GM12878 (cell line): ENCODE results near the gene UBE2L6. TPM values are rescaled to one million over a fixed set of nuclear protein-coding genes. Genes with fewer than 3 reads are reported as not detected.
A peak's percentile ranks its signal among the peaks of the same experiment; 100 is the strongest.

Source experiments
- ATAC-seq: fragments of 200-7000 bp; cut with Tn5 transposase; 3 replicates; pipeline ENCODE4 v1.9.1; 2020; ENCODE audit warnings: mild to moderate bottlenecking, moderate library complexity
- BruUV-seq: library from RNA; stranded (reverse); fragments of 400-500 nt; replicated peaks from 2 replicates; lab custom pipeline; 2021; lab: Mats Ljungman, UMichigan
- CTCF ChIA-PET: fragments of 300-600 bp; sonication (Branson Sonifier 250); formaldehyde crosslinking; extraction: SDS; loops from one replicate; lab custom pipeline; 2021; ENCODE audit warnings: inconsistent platforms; lab: Yijun Ruan, JAX
- POLR2A ChIA-PET: fragments of 350-600 bp; formaldehyde crosslinking; extraction: SDS; loops from one replicate; lab custom pipeline; 2021; ENCODE audit warnings: inconsistent platforms; lab: Charles Lee
- RAD21 ChIA-PET: fragments of 300-600 bp; sonication (Branson Sonifier 250); formaldehyde crosslinking; loops from one replicate; lab custom pipeline; 2023; ENCODE audit warnings: antibody characterized with exemption; ENCODE audit not compliant: unreplicated experiment; lab: Charles Lee
- SMC1A ChIA-PET: fragments of 300-600 bp; sonication (Branson Sonifier 250); formaldehyde crosslinking; loops from one replicate; lab custom pipeline; 2023; ENCODE audit not compliant: unreplicated experiment, uncharacterized antibody; lab: Charles Lee
- DNase-seq: peaks from one replicate; pipeline ENCODE4 v3.0.0-alpha.2; 2011; ENCODE audit warnings: low read depth, low spot score
- FAIRE-seq: peaks from 3 replicates; lab custom pipeline; 2011; peaks lifted over from hg19 to GRCh38; lab: Jason Lieb, UNC
- H2AFZ ChIP-seq: 2 replicates; pipeline ENCODE4 v1.6.0; 2011; ENCODE audit warnings: low read depth, low read length, control low read depth; ENCODE audit not compliant: control insufficient read depth
- H3K27ac ChIP-seq: 2 replicates; pipeline ENCODE4 v1.5.1; 2011; ENCODE audit warnings: control low read depth; ENCODE audit not compliant: control insufficient read depth, insufficient read depth
- H3K27me3 ChIP-seq, 2 experiments: replicated peaks in 1 of 2; 2 replicates each; pipeline versions ENCODE4 v1.6.0 to v1.6.1; 2011; ENCODE audit warnings: low read length in 1 of 2; ENCODE audit not compliant: control insufficient read depth in 2 of 2, insufficient read depth in 2 of 2
- H3K36me3 ChIP-seq, 2 experiments: 2 replicates each; pipeline ENCODE4 v1.5.1; 2011; ENCODE audit warnings: low read length in 1 of 2; ENCODE audit not compliant: control insufficient read depth in 2 of 2, insufficient read depth in 2 of 2
- H3K4me1 ChIP-seq: 2 replicates; pipeline ENCODE4 v1.6.1; 2011; ENCODE audit warnings: mild to moderate bottlenecking, low read length, moderate library complexity, mixed read lengths; ENCODE audit not compliant: control insufficient read depth, insufficient read depth
- H3K4me2 ChIP-seq: 2 replicates; pipeline ENCODE4 v1.6.0; 2011; ENCODE audit warnings: control low read depth; ENCODE audit not compliant: control insufficient read depth, insufficient read depth
- H3K4me3 ChIP-seq: fragments of 200-600 bp; sonication (generic); 2 replicates; pipeline ENCODE4 v1.5.1; 2016
- H3K79me2 ChIP-seq: 2 replicates; pipeline ENCODE4 v1.6.0; 2011; ENCODE audit warnings: low read length; ENCODE audit not compliant: control insufficient read depth, insufficient read depth
- H3K9ac ChIP-seq: 2 replicates; pipeline ENCODE4 v1.8.0; 2011; ENCODE audit warnings: low read length, control low read depth, mixed read lengths; ENCODE audit not compliant: control insufficient read depth, insufficient read depth
- H3K9me3 ChIP-seq: replicated peaks from 3 replicates; pipeline ENCODE4 v1.5.1; 2011; ENCODE audit warnings: mild to moderate bottlenecking, low read length; ENCODE audit not compliant: control insufficient read depth, insufficient read depth
- H4K20me1 ChIP-seq: 2 replicates; pipeline ENCODE4 v1.6.0; 2011; ENCODE audit not compliant: control insufficient read depth, insufficient read depth
- BHLHE40 ChIP-seq, 2 experiments: fragments of 450-650 bp in 1 of 2; IDR thresholded peaks; 2 replicates each; pipeline ENCODE4 v1.6.1; 2011 to 2017; ENCODE audit warnings: low read depth in 2 of 2, borderline replicate concordance in 1 of 2, improper control_type of control experiment in 1 of 2, low read length in 1 of 2, mild to moderate bottlenecking in 1 of 2
- BMI1 ChIP-seq: fragments of 450-650 bp; IDR thresholded peaks from 2 replicates; pipeline ENCODE4 v1.6.1; 2016; ENCODE audit warnings: mild to moderate bottlenecking, moderate library complexity, borderline replicate concordance
- BRCA1 ChIP-seq: IDR thresholded peaks from 2 replicates; pipeline ENCODE4 v1.6.1; 2011; ENCODE audit warnings: low read depth, low read length, improper control_type of control experiment
- GABPA ChIP-seq: IDR thresholded peaks from 2 replicates; pipeline ENCODE4 v1.6.1; 2014; ENCODE audit warnings: antibody characterized with exemption, low read depth, mild to moderate bottlenecking, inconsistent platforms
- MTA3 ChIP-seq: IDR thresholded peaks from 2 replicates; pipeline ENCODE4 v1.6.1; 2012; ENCODE audit warnings: low read length, inconsistent platforms, borderline replicate concordance
- POU2F2 ChIP-seq: IDR thresholded peaks from 3 replicates; pipeline ENCODE4 v1.6.1; 2011; ENCODE audit warnings: low read depth, mild to moderate bottlenecking, low read length, borderline replicate concordance
- SUZ12 ChIP-seq: fragments of 200-600 bp; sonication (generic); IDR thresholded peaks from one replicate; pipeline ENCODE4 v1.6.1; 2018; ENCODE audit warnings: antibody characterized with exemption, mild to moderate bottlenecking; ENCODE audit not compliant: unreplicated experiment
- ZBTB40 ChIP-seq: fragments of 450-650 bp; IDR thresholded peaks from 2 replicates; pipeline ENCODE4 v1.6.1; 2016; ENCODE audit warnings: mild to moderate bottlenecking, moderate library complexity, borderline replicate concordance
- WGBS: methylation state at CpG from one replicate; pipeline ENCODE4 v1.1.6; 2016; ENCODE audit warnings: low lambda C conversion rate; ENCODE audit not compliant: insufficient replicate concordance, insufficient coverage; ENCODE audit errors: missing lambda C conversion rate; 5-methylcytosine and 5-hydroxymethylcytosine counted together
- in situ Hi-C: fragments of 300-500 bp; cut with MboI; formaldehyde crosslinking; loops from 9 replicates; pipeline ENCODE4 v1.14.3; 2018; ENCODE audit warnings: mixed read lengths
- intact Hi-C: fragments of 100-400 bp; cut with micrococcal nuclease; formaldehyde crosslinking; loops from one replicate; pipeline ENCODE4 v1.14.2; 2022; ENCODE audit not compliant: unreplicated experiment
- polyA plus RNA-seq, 11 experiments: library from polyadenylated mRNA; depleted of rRNA in 4 of 11; unstranded in 6 of 11; stranded (reverse) in 5 of 11; fragments of >200 nt; fragmentation: Nextera tagmentation in 4 of 11; fragmentation: Illumina TruSeq in 1 of 11; extraction: Ambion mirVana in 4 of 11; extraction: Trizol in 1 of 11; gene quantifications; 1 replicate in 1 of 11; 2 replicates in 10 of 11; pipeline versions ENCODE4 v1.2.1 to v1.2.3, GENCODE V29; 2011 to 2016; ENCODE audit warnings: inconsistent platforms in 2 of 11, missing spikeins in 2 of 11, low read depth in 1 of 11
- total RNA-seq, 4 experiments: library from RNA; depleted of rRNA in 3 of 4; stranded (reverse); fragments of >200 nt in 3 of 4; fragmentation: Illumina TruSeq in 1 of 4; extraction: Trizol in 1 of 4; gene quantifications; 2 replicates each; pipeline versions ENCODE4 v1.2.1 to v1.2.3, GENCODE V29; 2013 to 2021
- TF ChIP-seq, protein P1 (sequence below): fragments of 150-350 bp; IDR thresholded peaks from 2 replicates; pipeline ENCODE4 v1.6.1; 2014; ENCODE audit warnings: mild to moderate bottlenecking, low read depth, low read length

The UBE2L6 gene
- total and polyA plus RNA-seq, 10 of the 15 experiments (the other 5 are each of a cell fraction or from before 2014, with no cell fraction given) = 114 to 295 (median 173) TPM

DNA sequence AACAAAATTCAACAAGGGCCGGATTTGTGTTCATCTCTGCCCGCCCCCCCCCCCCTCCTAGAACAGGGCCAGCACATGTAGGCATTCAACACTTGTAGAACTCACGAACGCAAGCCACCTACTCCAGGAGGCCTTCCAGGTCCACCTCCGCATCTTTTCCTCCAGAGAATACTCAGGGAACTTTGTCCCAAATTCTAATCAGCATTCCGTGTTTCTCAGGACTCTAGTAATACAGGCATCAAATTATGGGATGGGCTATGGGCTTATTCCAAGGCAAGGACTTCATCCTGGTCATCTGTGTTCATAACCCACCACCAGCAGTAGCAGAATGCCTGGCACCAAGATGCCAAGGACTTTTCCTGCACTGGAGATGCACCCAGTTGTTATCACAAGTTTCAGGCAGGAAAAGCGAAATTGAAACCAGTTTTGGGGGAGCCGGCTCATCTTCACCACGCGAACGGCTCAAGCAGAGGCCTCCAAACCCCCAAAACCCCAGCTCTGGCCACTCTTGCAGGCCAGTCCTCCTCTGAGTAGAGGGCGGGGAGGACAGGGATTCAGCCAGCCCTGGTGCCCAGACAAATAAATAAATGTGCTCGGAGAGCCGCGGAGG is 462 bp downstream of the UBE2L6 start (continued):
- TF ChIP-seq GABPA = no peak

- Histone ChIP-seq H3K9me3 (no peaks in the 10 kb centered on the region), H4K20me1 (no peaks in the 10 kb centered on the region), H3K4me3 (peak overlapping the region; percentile 100), H3K9ac (peak overlapping the region; percentile 72), H3K27me3 (no peaks in the 10 kb centered on the region), H3K4me2 (peak overlapping the region; percentile 92), H2AFZ (peak overlapping the region; percentile 80), H3K4me1 (peaks cover 4% of the 10 kb centered on the region), H3K36me3 (peaks cover 0 to 3% of the 10 kb centered on the region in 2 experiments; a peak in 1 of 4 replicates), H3K79me2 (peaks cover 55% of the 10 kb centered on the region), H3K27ac (peak overlapping the region; percentile 87)
- in situ Hi-C loops = loop anchor here (5.0 kb wide), 2 partner anchors 76 to 236 kb away; no protein-coding TSS in a partner anchor
- TSS peak; percentile 99 for BruUV-seq
- DNase-seq = peak; percentile 68
- intact Hi-C loops = loop anchor here (1.0 to 10.0 kb wide), 4 partner anchors 18 to 219 kb away; partner anchors contain the start of genes MED19 and TMX2
- RAD21 ChIA-PET = interaction anchor here (1.1 to 3.2 kb wide), 5 partner anchors 19 to 220 kb away, joined by 3 to 83 read pairs (median 6); partner anchors contain the start of gene TIMM10
- SMC1A ChIA-PET = interaction anchor here (0.8 to 1.5 kb wide), 4 partner anchors 34 to 78 kb away, joined by 4 to 8 read pairs (median 6); no protein-coding TSS in a partner anchor
- CTCF ChIA-PET = interaction anchor here (0.6 to 9.2 kb wide), 11 partner anchors 32 to 958 kb away, joined by 3 to 319 read pairs (median 4); no protein-coding TSS in a partner anchor
- WGBS = 2% methylated on average over 4 of the region's 4 CpGs
- ATAC-seq = peak; percentile 65
- POLR2A ChIA-PET = interaction anchor here (1.1 kb wide), 1 partner anchor 53 kb away, joined by 3 read pairs; no protein-coding TSS in a partner anchor
- peak; percentile 81 for FAIRE-seq
- TF ChIP-seq SUZ12 (no peak), ZBTB40 (no peak; the same call in 1 of the 2 replicates), BMI1 (no peak), BHLHE40 (IDR thresholded peaks at IDR 0.05; ENCODE audit: borderline replicate concordance in 1 of 2, low read depth in 2 of 2, low read length in 1 of 2) (peak; percentile 61 to 72; a peak in 3 of 4 replicates), MTA3 (no peak), POU2F2 (peak; percentile 18; the same call in 1 of the 3 replicates), BRCA1 (no peak)
- TF ChIP-seq, protein P1, sequence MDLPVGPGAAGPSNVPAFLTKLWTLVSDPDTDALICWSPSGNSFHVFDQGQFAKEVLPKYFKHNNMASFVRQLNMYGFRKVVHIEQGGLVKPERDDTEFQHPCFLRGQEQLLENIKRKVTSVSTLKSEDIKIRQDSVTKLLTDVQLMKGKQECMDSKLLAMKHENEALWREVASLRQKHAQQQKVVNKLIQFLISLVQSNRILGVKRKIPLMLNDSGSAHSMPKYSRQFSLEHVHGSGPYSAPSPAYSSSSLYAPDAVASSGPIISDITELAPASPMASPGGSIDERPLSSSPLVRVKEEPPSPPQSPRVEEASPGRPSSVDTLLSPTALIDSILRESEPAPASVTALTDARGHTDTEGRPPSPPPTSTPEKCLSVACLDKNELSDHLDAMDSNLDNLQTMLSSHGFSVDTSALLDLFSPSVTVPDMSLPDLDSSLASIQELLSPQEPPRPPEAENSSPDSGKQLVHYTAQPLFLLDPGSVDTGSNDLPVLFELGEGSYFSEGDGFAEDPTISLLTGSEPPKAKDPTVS = no peak
Observed at GRCh38 chr11:57566005-57566904, 1.2 kb downstream of the UBE2L6 start.
